Skeletal muscle tissue (tissue), 4 donors: Measurements from ENCODE around the gene CAVIN2. TPM values are rescaled to one million over a fixed set of nuclear protein-coding genes. Genes with fewer than 3 reads are reported as not detected.

ENCODE experiments used
- H3K27ac ChIP-seq: one replicate; pipeline ENCODE4 v1.7.0; 2013; ENCODE audit warnings: mild to moderate bottlenecking, low read depth, low read length, inconsistent platforms
- H3K27me3 ChIP-seq, 3 donors: one replicate each; pipeline ENCODE4 v1.7.0; 2013; ENCODE audit warnings: low read length in 3 of 3; ENCODE audit not compliant: control insufficient read depth in 3 of 3, insufficient read depth in 3 of 3
- H3K36me3 ChIP-seq, 3 donors: one replicate each; pipeline ENCODE4 v1.7.0; 2013; ENCODE audit warnings: low read length in 3 of 3; ENCODE audit not compliant: control insufficient read depth in 3 of 3, insufficient read depth in 3 of 3
- H3K4me1 ChIP-seq, 3 donors: one replicate each; pipeline ENCODE4 v1.7.0; 2013; ENCODE audit warnings: low read length in 3 of 3, mild to moderate bottlenecking in 3 of 3; ENCODE audit not compliant: control insufficient read depth in 3 of 3, insufficient read depth in 3 of 3
- H3K4me3 ChIP-seq, 3 donors: one replicate each; pipeline ENCODE4 v1.7.0; 2013; ENCODE audit warnings: low read length in 3 of 3
- H3K9ac ChIP-seq, 3 donors: one replicate each; pipeline ENCODE4 v1.7.0; 2013; ENCODE audit warnings: low read length in 3 of 3, mild to moderate bottlenecking in 3 of 3, moderate library complexity in 2 of 3, low read depth in 1 of 3
- H3K9me3 ChIP-seq, 3 donors: one replicate each; pipeline ENCODE4 v1.7.0; 2013; ENCODE audit warnings: low read length in 3 of 3; ENCODE audit not compliant: control insufficient read depth in 3 of 3
- total RNA-seq: library from RNA; depleted of rRNA; stranded (reverse); fragments of >200 nt; gene quantifications from one replicate; pipeline ENCODE4 v1.2.3, GENCODE V29; 2014
- donor health status: Osteomylitis.

The CAVIN2 gene, protein sequence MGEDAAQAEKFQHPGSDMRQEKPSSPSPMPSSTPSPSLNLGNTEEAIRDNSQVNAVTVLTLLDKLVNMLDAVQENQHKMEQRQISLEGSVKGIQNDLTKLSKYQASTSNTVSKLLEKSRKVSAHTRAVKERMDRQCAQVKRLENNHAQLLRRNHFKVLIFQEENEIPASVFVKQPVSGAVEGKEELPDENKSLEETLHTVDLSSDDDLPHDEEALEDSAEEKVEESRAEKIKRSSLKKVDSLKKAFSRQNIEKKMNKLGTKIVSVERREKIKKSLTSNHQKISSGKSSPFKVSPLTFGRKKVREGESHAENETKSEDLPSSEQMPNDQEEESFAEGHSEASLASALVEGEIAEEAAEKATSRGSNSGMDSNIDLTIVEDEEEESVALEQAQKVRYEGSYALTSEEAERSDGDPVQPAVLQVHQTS
- total RNA-seq = 19.3 TPM

DNA sequence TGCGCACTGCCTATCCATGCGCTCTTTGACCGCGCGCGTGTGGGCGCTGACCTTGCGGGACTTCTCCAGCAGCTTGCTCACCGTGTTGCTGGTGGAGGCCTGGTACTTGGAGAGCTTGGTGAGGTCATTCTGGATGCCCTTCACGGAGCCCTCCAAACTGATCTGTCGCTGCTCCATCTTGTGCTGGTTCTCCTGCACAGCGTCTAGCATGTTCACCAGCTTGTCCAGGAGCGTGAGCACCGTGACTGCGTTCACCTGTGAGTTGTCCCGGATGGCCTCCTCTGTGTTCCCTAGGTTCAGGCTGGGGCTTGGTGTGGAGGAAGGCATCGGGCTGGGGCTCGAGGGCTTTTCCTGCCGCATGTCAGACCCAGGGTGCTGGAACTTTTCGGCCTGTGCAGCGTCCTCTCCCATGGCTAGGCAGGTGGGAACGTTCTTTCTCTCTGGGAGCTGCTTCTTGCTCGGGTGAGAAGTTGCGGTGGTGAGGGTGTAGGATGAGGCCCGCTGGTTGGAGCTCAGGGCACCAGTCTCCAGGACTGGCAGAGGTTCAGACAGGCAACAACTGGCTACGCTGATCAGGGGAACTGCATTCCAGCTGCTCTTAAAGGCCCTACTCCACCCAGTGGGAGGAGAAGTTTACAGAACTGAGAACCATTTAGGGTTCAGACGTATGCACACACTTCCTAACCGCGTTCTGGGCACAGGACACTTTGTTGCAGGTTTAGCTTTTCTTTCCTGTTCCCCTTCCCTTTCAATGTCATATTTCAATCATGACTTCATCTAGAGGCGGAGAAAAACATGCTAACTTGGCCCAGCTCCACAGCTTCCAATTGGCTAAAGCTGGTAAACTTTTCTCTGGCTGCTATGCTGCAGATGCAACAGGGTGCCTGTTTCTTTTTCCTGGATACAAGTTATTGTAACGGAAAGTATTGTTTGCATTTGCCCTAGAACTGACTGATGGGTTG is at the start of gene CAVIN2:
Gene CAVIN2, minus strand, starts transcription at position 574 of the 962 bp plus-strand sequence. Its CDS starts 163 bp downstream, at position 411.
- no peaks in the 10 kb centered on the region for H3K9me3 ChIP-seq
- peaks cover 4 to 22% (median 12%) of the 10 kb centered on the region in 3 donors for H3K4me1 ChIP-seq
- H3K36me3 ChIP-seq = no peaks in the 10 kb centered on the region
- peaks cover 0 to 3% (median 0%) of the 10 kb centered on the region in 3 donors for H3K27me3 ChIP-seq
- H3K27ac ChIP-seq = peak within 1 kb of the TSS; percentile 66
- peak within 1 kb of the TSS; percentile 54 to 81 (median 73) for H3K9ac ChIP-seq
- peak within 1 kb of the TSS; percentile 71 to 81 (median 75) for H3K4me3 ChIP-seq

DNA sequence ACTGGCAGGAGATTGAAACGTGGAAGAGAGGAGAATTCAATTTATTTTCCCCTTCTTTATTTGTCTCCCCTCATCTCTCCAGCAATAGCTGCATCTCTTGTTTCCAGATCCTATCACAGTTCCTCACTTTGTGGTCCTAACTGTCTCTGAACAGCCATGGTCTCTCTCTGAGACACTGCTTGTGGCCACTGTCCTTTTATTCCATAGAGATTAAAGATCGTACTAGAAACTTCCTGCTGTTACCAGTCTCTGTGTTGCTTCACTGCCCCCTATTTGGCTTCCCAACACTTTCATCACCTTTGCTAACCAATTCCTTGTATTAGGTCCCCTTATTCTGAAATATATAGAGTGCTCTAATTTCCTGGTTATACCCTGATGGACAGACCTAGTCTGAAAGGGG is 48.9 kb upstream of the CAVIN2 start:
- Histone ChIP-seq H3K4me3 (no peak overlapping the region), H3K27me3 (no peaks in the 10 kb centered on the region), H3K27ac (no peak overlapping the region), H3K36me3 (no peaks in the 10 kb centered on the region), H3K9me3 (no peaks in the 10 kb centered on the region), H3K4me1 (no peaks in the 10 kb centered on the region), H3K9ac (no peak overlapping the region)

DNA sequence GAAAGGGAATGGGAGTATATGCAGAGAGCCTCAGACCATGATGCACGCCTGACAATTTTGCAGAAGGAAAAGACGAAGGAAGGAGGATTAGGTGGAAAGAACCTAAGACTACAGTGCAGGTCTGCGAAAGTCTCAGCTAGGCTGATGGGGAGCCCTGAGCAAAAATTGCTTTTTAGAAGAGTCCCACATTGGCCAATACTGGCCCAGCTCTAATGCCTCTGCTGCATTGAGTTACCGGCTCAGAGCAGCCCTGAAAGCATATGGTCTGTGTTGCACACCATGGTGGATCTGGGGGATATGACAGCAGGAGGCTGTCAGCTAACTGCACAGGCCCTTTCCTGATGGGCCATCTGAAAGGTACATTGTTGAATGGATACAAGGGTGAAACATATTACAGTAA is 48.3 kb upstream of the CAVIN2 start:
- H3K27me3 ChIP-seq = no peaks in the 10 kb centered on the region
- no peak overlapping the region for H3K4me3 ChIP-seq
- no peak overlapping the region for H3K27ac ChIP-seq
- H3K9me3 ChIP-seq = no peaks in the 10 kb centered on the region
- no peak overlapping the region for H3K9ac ChIP-seq
- no peaks in the 10 kb centered on the region for H3K4me1 ChIP-seq
- no peaks in the 10 kb centered on the region for H3K36me3 ChIP-seq

DNA sequence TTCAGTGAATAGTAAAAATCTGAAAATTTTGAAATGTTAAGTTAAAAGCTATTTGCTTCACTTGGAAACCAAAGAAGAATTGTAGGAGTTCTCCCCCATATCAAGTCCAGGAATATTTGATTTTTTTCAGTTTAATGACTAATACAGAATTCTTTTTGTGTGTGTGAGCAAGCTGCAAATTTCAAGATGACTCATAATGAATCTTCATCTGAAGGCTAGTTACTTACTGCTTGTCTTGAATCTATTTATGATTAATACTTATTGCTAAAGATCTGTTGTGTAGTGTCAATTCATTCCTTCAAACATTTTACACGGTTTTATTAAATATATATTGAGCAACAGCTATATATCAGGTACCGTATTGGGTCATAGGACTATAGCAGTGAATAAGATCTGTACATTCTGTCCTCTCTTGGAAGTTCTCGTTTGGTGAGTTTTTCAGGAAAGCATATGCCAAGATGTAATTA is 47.8 kb upstream of the CAVIN2 start:
- Histone ChIP-seq H3K36me3 (no peaks in the 10 kb centered on the region), H3K27ac (no peak overlapping the region), H3K27me3 (no peaks in the 10 kb centered on the region), H3K9ac (no peak overlapping the region), H3K4me3 (no peak overlapping the region), H3K4me1 (no peaks in the 10 kb centered on the region), H3K9me3 (no peaks in the 10 kb centered on the region)

DNA sequence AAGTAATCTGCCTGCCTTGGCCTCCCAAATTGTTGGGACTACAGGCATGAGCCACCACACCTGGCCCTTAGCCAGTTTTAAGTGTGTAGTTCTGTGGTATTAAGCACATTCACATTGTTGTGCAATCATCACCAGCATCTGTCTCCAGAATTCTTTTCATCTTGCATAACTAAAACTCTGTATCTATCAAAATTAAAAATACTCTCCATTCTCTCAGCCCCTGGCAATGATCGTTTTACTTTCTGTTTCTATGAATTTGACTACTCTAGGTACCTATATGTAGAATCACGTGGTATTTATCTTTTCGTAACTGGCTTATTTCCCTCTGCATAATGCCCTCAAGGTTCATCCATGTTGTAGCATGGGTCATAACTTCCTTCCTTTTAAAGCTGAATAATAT is 45.5 kb upstream of the CAVIN2 start:
- Histone ChIP-seq H3K27ac (no peak overlapping the region), H3K4me3 (no peak overlapping the region), H3K4me1 (no peaks in the 10 kb centered on the region), H3K9ac (no peak overlapping the region), H3K9me3 (no peaks in the 10 kb centered on the region), H3K27me3 (no peaks in the 10 kb centered on the region), H3K36me3 (no peaks in the 10 kb centered on the region)

DNA sequence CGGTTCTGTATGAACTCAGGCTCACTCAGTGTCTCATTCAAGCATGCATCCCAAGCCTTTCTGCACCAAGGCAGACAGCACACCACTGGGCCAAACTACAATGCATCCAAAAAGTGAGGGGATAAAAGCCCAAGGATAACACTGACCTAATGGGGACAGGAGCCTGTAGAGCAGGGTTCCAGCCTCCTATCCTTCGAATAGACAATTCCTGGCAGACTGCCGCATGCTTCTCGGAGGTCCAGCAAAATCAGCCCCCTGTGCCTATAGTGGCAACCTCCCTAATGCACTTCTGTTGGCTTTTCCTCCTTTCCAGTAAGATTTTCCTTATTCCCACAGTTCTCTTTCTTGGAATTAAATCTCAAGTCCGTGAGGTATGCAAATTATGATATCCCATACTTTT is 44.8 kb upstream of the CAVIN2 start:
- Histone ChIP-seq H3K36me3 (no peaks in the 10 kb centered on the region), H3K9me3 (no peaks in the 10 kb centered on the region), H3K4me1 (no peaks in the 10 kb centered on the region), H3K4me3 (no peak overlapping the region), H3K9ac (no peak overlapping the region), H3K27ac (no peak overlapping the region), H3K27me3 (no peaks in the 10 kb centered on the region)

DNA sequence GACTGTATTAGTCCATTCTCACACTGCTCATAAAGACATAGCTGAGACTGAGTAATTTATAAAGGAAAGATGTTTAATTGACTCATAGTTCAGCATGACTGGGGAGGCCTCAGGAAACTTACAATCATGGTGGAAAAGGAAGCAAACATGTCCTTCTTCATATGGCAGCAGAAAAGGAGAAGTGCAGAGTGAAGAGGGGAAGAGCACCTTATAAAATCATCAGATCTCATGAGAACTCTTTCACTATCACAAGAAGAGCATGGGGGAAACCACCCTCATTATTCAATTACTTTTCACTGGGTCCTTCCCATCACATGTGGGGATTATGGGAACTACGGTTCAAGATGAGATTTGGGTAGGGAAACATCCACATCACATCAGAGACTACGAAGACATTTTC is 43.0 kb upstream of the CAVIN2 start:
- no peaks in the 10 kb centered on the region for H3K27me3 ChIP-seq
- no peaks in the 10 kb centered on the region for H3K4me1 ChIP-seq
- H3K9me3 ChIP-seq = no peaks in the 10 kb centered on the region
- no peak overlapping the region for H3K9ac ChIP-seq
- H3K36me3 ChIP-seq = no peaks in the 10 kb centered on the region
- H3K4me3 ChIP-seq = no peak overlapping the region
- no peak overlapping the region for H3K27ac ChIP-seq

DNA sequence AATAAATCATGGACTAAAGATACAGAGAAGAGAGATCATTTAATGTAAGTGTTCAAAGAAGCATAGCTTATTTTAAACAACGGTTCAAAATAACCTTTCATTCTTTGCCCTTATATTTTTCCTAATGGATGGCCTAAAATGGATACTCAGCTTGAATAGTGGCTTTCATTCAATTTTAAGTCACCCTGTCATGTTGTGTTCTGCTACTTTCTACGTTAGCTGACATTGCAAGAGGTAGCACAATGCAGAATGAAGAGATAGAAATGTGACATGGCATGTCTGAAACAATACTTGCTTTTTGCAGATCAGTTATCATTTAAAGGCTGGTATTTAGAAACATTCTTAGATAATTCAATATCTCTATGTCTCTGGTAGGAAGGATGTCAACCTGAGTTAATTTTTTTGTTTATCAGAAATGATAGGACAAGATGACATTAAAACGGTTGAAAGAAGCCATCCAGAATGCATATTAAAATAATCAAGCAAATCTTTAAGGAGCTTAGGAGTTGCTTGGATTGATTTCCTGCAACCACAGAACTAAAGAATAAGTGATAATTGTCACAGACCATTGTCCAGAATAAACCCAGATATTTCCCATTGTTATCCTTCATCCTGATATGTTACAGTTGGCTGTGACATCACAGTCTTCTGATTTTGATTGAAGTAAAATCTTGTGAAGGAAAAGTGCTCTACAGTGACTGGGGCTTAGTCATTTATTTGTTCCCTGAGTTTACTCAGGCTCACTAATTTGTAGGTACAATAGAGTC is 41.7 kb upstream of the CAVIN2 start:
- Histone ChIP-seq H3K27me3 (no peaks in the 10 kb centered on the region), H3K9me3 (no peaks in the 10 kb centered on the region), H3K27ac (no peak overlapping the region), H3K9ac (no peak overlapping the region), H3K4me1 (no peaks in the 10 kb centered on the region), H3K36me3 (no peaks in the 10 kb centered on the region), H3K4me3 (no peak overlapping the region)

DNA sequence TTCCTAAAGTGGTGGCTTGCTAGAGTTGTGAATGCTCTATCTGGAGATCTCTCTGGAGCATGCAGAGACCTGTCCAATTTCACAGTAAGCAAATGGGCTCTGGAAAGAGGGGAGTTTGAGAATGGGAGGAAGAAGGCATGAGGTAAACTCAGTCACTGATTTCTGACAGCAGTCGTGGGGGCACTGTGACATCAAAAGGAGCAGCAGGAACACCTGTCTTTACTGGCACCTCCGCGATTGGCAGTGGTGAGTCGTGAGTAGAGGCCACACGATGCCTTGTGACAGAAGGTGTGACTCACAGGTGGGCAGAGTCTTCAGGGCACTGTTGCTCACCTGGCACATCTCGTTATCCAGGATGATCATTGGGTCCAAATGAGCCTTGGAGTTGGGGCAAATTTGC is 38.8 kb upstream of the CAVIN2 start:
- Histone ChIP-seq H3K36me3 (no peaks in the 10 kb centered on the region), H3K9ac (no peak overlapping the region), H3K4me1 (no peaks in the 10 kb centered on the region), H3K27ac (no peak overlapping the region), H3K27me3 (no peaks in the 10 kb centered on the region), H3K9me3 (no peaks in the 10 kb centered on the region), H3K4me3 (no peak overlapping the region)
